ENCODE measurements around the gene KIF12. TPM values are rescaled to one million over a fixed set of nuclear protein-coding genes. Genes with fewer than 3 reads are reported as not detected.

Gene KIF12
- total RNA-seq, 1 donor from 2014 or later: not detected

GRCh38 chr9:114140401-114140800, 41.3 kb upstream of the KIF12 start:
- no peak for TF ChIP-seq CTCF (IDR thresholded peaks at IDR 0.05; ENCODE audit: borderline replicate concordance)
- Histone ChIP-seq H3K36me3 (no peaks in the 10 kb centered on the region), H3K27me3 (ENCODE audit: low read depth) (no peaks in the 10 kb centered on the region), H3K4me1 (peaks cover 36% of the 10 kb centered on the region), H3K9me3 (replicated peaks) (no peaks in the 10 kb centered on the region), H3K27ac (replicated peaks) (peak overlapping the region; percentile 73), H3K4me3 (no peak overlapping the region)
- intact Hi-C loops (cut with micrococcal nuclease): no loop called here
- no peak for DNase-seq

GRCh38 chr9:114139071-114139470, 40.0 kb upstream of the KIF12 start:
- Histone ChIP-seq H3K27me3 (ENCODE audit: low read depth) (no peaks in the 10 kb centered on the region), H3K27ac (replicated peaks) (peak overlapping the region; percentile 73), H3K36me3 (no peaks in the 10 kb centered on the region), H3K4me3 (no peak overlapping the region), H3K9me3 (replicated peaks) (no peaks in the 10 kb centered on the region), H3K4me1 (peaks cover 36% of the 10 kb centered on the region)
- intact Hi-C loops (cut with micrococcal nuclease): no loop called here
- TF ChIP-seq CTCF (IDR thresholded peaks at IDR 0.05; ENCODE audit: borderline replicate concordance): no peak
- DNase-seq: no peak

- no peak for TF ChIP-seq CTCF (IDR thresholded peaks at IDR 0.05; ENCODE audit: borderline replicate concordance)
- H3K4me3 ChIP-seq: no peak overlapping the region
- H3K27me3 ChIP-seq (ENCODE audit: low read depth): no peaks in the 10 kb centered on the region
- H3K27ac ChIP-seq (replicated peaks): no peak overlapping the region
- intact Hi-C loops (cut with micrococcal nuclease): no loop called here
- no peaks in the 10 kb centered on the region for H3K36me3 ChIP-seq
- no peaks in the 10 kb centered on the region for H3K9me3 ChIP-seq (replicated peaks)
- peaks cover 36% of the 10 kb centered on the region for H3K4me1 ChIP-seq
- DNase-seq: no peak
These were observed 39.5 kb upstream of the KIF12 start for GRCh38 chr9:114138552-114138971.

- DNase-seq: no peak
- intact Hi-C loops (cut with micrococcal nuclease): no loop called here
- Histone ChIP-seq H3K9me3 (replicated peaks) (no peaks in the 10 kb centered on the region), H3K4me3 (no peak overlapping the region), H3K36me3 (no peaks in the 10 kb centered on the region), H3K27ac (replicated peaks) (no peak overlapping the region), H3K27me3 (ENCODE audit: low read depth) (no peaks in the 10 kb centered on the region), H3K4me1 (peaks cover 36% of the 10 kb centered on the region)
- no peak for TF ChIP-seq CTCF (IDR thresholded peaks at IDR 0.05; ENCODE audit: borderline replicate concordance)
These were observed 38.7 kb upstream of the KIF12 start for GRCh38 chr9:114137831-114138230.

GRCh38 chr9:114134827-114135396, 35.8 kb upstream of the KIF12 start:
- H3K4me1 ChIP-seq: peaks cover 34% of the 10 kb centered on the region
- no peaks in the 10 kb centered on the region for H3K9me3 ChIP-seq (replicated peaks)
- DNase-seq: no peak
- H3K27ac ChIP-seq (replicated peaks): no peak overlapping the region
- H3K4me3 ChIP-seq: no peak overlapping the region
- no peaks in the 10 kb centered on the region for H3K36me3 ChIP-seq
- intact Hi-C loops (cut with micrococcal nuclease): no loop called here
- no peak for TF ChIP-seq CTCF (IDR thresholded peaks at IDR 0.05; ENCODE audit: borderline replicate concordance)
- H3K27me3 ChIP-seq (ENCODE audit: low read depth): no peaks in the 10 kb centered on the region
